Measurements from ENCODE around the gene MTHFSD. TPM values are rescaled to one million over a fixed set of nuclear protein-coding genes. Genes with fewer than 3 reads are reported as not detected.

The MTHFSD gene
- total and polyA plus RNA-seq, 2 of the 8 experiments (the other 6 are each of a cell fraction or from before 2014, with no cell fraction given) = 7.1 to 9.8 TPM

DNA sequence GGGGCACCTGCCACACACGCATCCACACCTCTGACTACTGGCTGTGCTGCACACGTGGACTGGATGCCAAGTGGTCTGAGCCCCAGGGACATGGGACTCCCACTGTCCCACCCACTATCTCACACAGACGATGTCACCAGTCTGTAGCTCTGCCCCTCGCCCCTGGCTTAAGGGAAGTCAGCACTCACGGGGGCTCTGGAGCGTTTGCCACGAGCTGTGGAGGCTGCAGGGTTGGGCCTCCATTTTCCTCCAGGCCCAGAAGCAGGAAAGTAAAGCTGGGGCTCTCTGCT is 22.6 kb downstream of the MTHFSD start:
- no peak overlapping the region for H3K14ac ChIP-seq (ENCODE audit: insufficient read length)
- DNase-seq (ENCODE audit: low read depth in 1 of 2, low spot score in 2 of 2) (no peak), FAIRE-seq (no peak)
- no peak overlapping the region for H4K5ac ChIP-seq (ENCODE audit: insufficient read length, low read depth, low read length)
- H2BK120ac ChIP-seq (replicated peaks; ENCODE audit: low read depth, low read length) = no peak overlapping the region
- H3K27ac ChIP-seq (ENCODE audit: low read depth, low read length) = no peak overlapping the region
- no peak for TF ChIP-seq CHD1 (IDR thresholded peaks at IDR 0.05; ENCODE audit: low read depth, low read length)
- TF ChIP-seq RAD21 (IDR thresholded peaks at IDR 0.05 in 1 of 2, conservative IDR thresholded peaks at IDR 0.05 in 1 of 2; ENCODE audit: low read depth in 2 of 2, low read length in 2 of 2) = no peak
- no peak overlapping the region for H2AK5ac ChIP-seq (ENCODE audit: low read depth, low read length)
- no peak overlapping the region for H3K18ac ChIP-seq (ENCODE audit: extremely low read depth, low read length)
- no peaks in the 10 kb centered on the region for H3K4me1 ChIP-seq (replicated peaks in 1 of 4; ENCODE audit: control insufficient read depth in 3 of 4, insufficient read depth in 4 of 4, low read length in 3 of 4)
- no peaks in the 10 kb centered on the region for H3K23me2 ChIP-seq (ENCODE audit: low read depth, low read length)
- H3K23ac ChIP-seq (ENCODE audit: insufficient read length) = no peak overlapping the region
- no peak overlapping the region for H3K56ac ChIP-seq (replicated peaks; ENCODE audit: insufficient read length, low read depth, low read length)
- no peak overlapping the region for H3K4ac ChIP-seq (replicated peaks; ENCODE audit: insufficient read length, low read depth, low read length)
- no peak overlapping the region for H3K9ac ChIP-seq (replicated peaks in 1 of 4; ENCODE audit: extremely low read depth in 1 of 4, low read depth in 3 of 4, low read length in 3 of 4)
- CTCF ChIA-PET (ENCODE audit: partially characterized antibody) = interaction anchor here (0.9 to 2.3 kb wide), 3 partner anchors 12 to 21 kb away, joined by 3 to 8 read pairs (median 8); no protein-coding TSS in a partner anchor
- H2AFZ ChIP-seq (ENCODE audit: low read length) = no peak overlapping the region
- no peaks in the 10 kb centered on the region for H3K79me1 ChIP-seq (ENCODE audit: low read depth, low read length)
- H3K36me3 ChIP-seq (ENCODE audit: control insufficient read depth in 2 of 4, insufficient read depth in 4 of 4, low read length in 3 of 4) = peaks cover 0 to under 1% (median 0%) of the 10 kb centered on the region in 4 experiments; a peak in 1 of 8 replicates
- H2BK12ac ChIP-seq (ENCODE audit: low read depth, low read length) = no peak overlapping the region
- no peaks in the 10 kb centered on the region for H4K20me1 ChIP-seq (replicated peaks in 1 of 2; ENCODE audit: control insufficient read depth in 1 of 2, insufficient read depth in 2 of 2, low read length in 2 of 2)
- 85% methylated on average over 7 of the region's 7 CpGs; no CpG with 5 or more reads in 1 of the 2 experiments for WGBS, 2 experiments (ENCODE audit: extremely low coverage in 1 of 2, insufficient coverage in 1 of 2, insufficient read length in 1 of 2, insufficient replicate concordance in 2 of 2, low coverage in 1 of 2, low lambda C conversion rate in 2 of 2, missing lambda C conversion rate in 1 of 2)
- H4K8ac ChIP-seq (ENCODE audit: extremely low read depth, insufficient read depth, low read length) = no peak overlapping the region; the same call in 1 of the 2 replicates
- H3K4me3 ChIP-seq (ENCODE audit: extremely low read depth in 1 of 4, insufficient read depth in 2 of 4, low read depth in 3 of 4, low read length in 4 of 4) = no peak overlapping the region
- no peaks in the 10 kb centered on the region for H3K79me2 ChIP-seq (ENCODE audit: control insufficient read depth in 1 of 2, insufficient read depth in 2 of 2, low read length in 2 of 2)
- no peak overlapping the region for H3K4me2 ChIP-seq (ENCODE audit: insufficient read depth in 1 of 2, low read depth in 2 of 2, low read length in 2 of 2)
- H2BK15ac ChIP-seq (ENCODE audit: low read length) = no peak overlapping the region
- no peak overlapping the region for H2BK20ac ChIP-seq (ENCODE audit: low read length)
- no peaks in the 10 kb centered on the region for H3K27me3 ChIP-seq (replicated peaks in 1 of 4; ENCODE audit: control insufficient read depth in 3 of 4, extremely low read depth in 1 of 4, insufficient read depth in 3 of 4, low read length in 3 of 4)
- POLR2A ChIA-PET (ENCODE audit: partially characterized antibody) = no interaction called here
- no peak overlapping the region for H2BK5ac ChIP-seq (ENCODE audit: low read depth, low read length)
- peaks cover under 1 to 9% of the 10 kb centered on the region in 2 experiments; a peak in 2 of 4 replicates for H3K9me3 ChIP-seq (ENCODE audit: insufficient read depth in 2 of 2, low read depth in 1 of 2, low read length in 1 of 2)
- H4K91ac ChIP-seq (replicated peaks; ENCODE audit: insufficient read length, low read length) = no peak overlapping the region

Data from H1 (cell line).